Ovary (tissue), 9 donors: ENCODE measurements around the gene LTBP2. TPM values are rescaled to one million over a fixed set of nuclear protein-coding genes. Genes with fewer than 3 reads are reported as not detected.
A peak's percentile ranks its signal among the peaks of the same experiment; 100 is the strongest.

Experiments
- DNase-seq, 5 donors: peaks; one replicate each; pipeline ENCODE4 v3.0.0-alpha.2; 2019 to 2020
- H3K27ac ChIP-seq, 2 donors: fragments of 200-600 bp; one replicate each; pipeline versions ENCODE4 v1.5.1 to v1.8.0; 2019 to 2022
- H3K27me3 ChIP-seq: fragments of 200-600 bp; one replicate; pipeline ENCODE4 v1.8.0; 2022
- H3K36me3 ChIP-seq: fragments of 200-600 bp; sonication (generic); one replicate; pipeline ENCODE4 v1.5.1; 2019
- H3K4me1 ChIP-seq: one replicate; pipeline ENCODE4 v1.8.1; 2013; ENCODE audit warnings: mild to moderate bottlenecking, moderate library complexity; ENCODE audit not compliant: insufficient read depth
- H3K4me3 ChIP-seq: fragments of 200-600 bp; sonication (generic); one replicate; pipeline ENCODE4 v1.5.1; 2017
- H3K9me3 ChIP-seq, 2 donors: fragments of 200-600 bp in 1 of 2; sonication (generic) in 1 of 2; one replicate each; pipeline versions ENCODE4 v1.5.1 to v1.8.1; 2013 to 2019; ENCODE audit warnings: mild to moderate bottlenecking in 1 of 2, moderate library complexity in 1 of 2
- CTCF ChIP-seq, 3 donors: fragments of 450-650 bp in 2 of 3; fragments of 200-600 bp in 1 of 3; IDR thresholded peaks; one replicate each; pipeline versions ENCODE4 v1.5.1 to v1.8.0; 2016 to 2022; ENCODE audit warnings: antibody characterized with exemption in 3 of 3, mild to moderate bottlenecking in 1 of 3
- EP300 ChIP-seq: sonication (generic); formaldehyde crosslinking; IDR thresholded peaks from one replicate; pipeline ENCODE4 v1.6.1; 2017; ENCODE audit warnings: antibody characterized with exemption
- POLR2A ChIP-seq: fragments of 450-650 bp; IDR thresholded peaks from one replicate; pipeline ENCODE4 v1.6.1; 2017; ENCODE audit warnings: antibody characterized with exemption, mild to moderate bottlenecking, moderate library complexity
- WGBS, 3 donors: extraction: QIAGEN DNeasy Blood & Tissue Kit in 1 of 3; methylation state at CpG; one replicate each; pipeline versions ENCODE4 v1.1.5 to v1.1.7; 2013 to 2017; 5-methylcytosine and 5-hydroxymethylcytosine counted together
- intact Hi-C, 4 donors: fragments of 100-400 bp; cut with DNase I; formaldehyde crosslinking; loops; one replicate each; pipeline versions ENCODE4 v1.11.0 to v1.15.1; 2022 to 2023
- polyA plus RNA-seq, 2 donors: library from polyadenylated mRNA; stranded (reverse); fragments of 200-250 nt in 1 of 2; fragments of 350-450 nt in 1 of 2; fragmentation: Illumina TruSeq in 1 of 2; extraction: RNeasy Lipid Tissue Mini Kit (QIAGEN cat#74804) in 1 of 2; gene quantifications; one replicate each; pipeline ENCODE4 v1.2.3, GENCODE V29; 2013 to 2014
- total RNA-seq, 7 donors: library from RNA; depleted of rRNA in 2 of 7; stranded (reverse); fragments of >200 nt in 2 of 7; fragmentation: NEBNext Ultra II Directional in 3 of 7; extraction: Animal tissue kit (Norgen Biotek cat#: 25700) in 3 of 7; gene quantifications; one replicate each; pipeline versions ENCODE4 v1.1.0 to v1.2.4, GENCODE V29; 2016 to 2023
- donor health status: DM: no; HTN: no; CAD: no; lungs with moderate emphysema.
- donor health status: DM: no; HTN: no; CAD: no.
- donor health status: Bipolar disorder and iron deficiency.
- donor health status: DM: yes; HTN: yes; CAD: no.
- donor health status: DM: no; HTN: no; CAD: no.
- donor health status: DM: yes; HTN: yes; CAD: no.

The LTBP2 gene
- total and polyA plus RNA-seq, 9 donors: 31.4 to 85.0 (median 60.0) TPM

- no peak for DNase-seq
- intact Hi-C loops: loop anchor here in 2 of 4 donors (5.0 to 10.0 kb wide), 2 partner anchors 108 to 210 kb away; partner anchors contain the start of genes LTBP2 (in 2 of the 2), AREL1 (in 1 of the 2) and FCF1 (in 1 of the 2)
These were observed 107.6 kb downstream of the LTBP2 start for GRCh38 chr14:74504412-74504811.

GRCh38 chr14:74503938-74504335, 108.1 kb downstream of the LTBP2 start:
- Histone ChIP-seq H3K4me1 (peaks cover 3% of the 10 kb centered on the region), H3K9me3 (no peaks in the 10 kb centered on the region), H3K27me3 (no peaks in the 10 kb centered on the region), H3K36me3 (no peaks in the 10 kb centered on the region), H3K27ac (no peak overlapping the region), H3K4me3 (no peak overlapping the region)
- DNase-seq: no peak
- intact Hi-C loops: loop anchor here in 3 of 4 donors (2.0 to 10.0 kb wide), 3 partner anchors 101 to 211 kb away; partner anchors contain the start of genes LTBP2 (in 2 of the 3), AREL1 (in 1 of the 3) and FCF1 (in 1 of the 3)
- WGBS, 3 donors: 89 to 93% (median 91%) methylated on average over 12 of the region's 12 CpGs
- no peak for TF ChIP-seq POLR2A
- TF ChIP-seq EP300: no peak
- TF ChIP-seq CTCF (IDR thresholded peaks at IDR 0.05): no peak

More at GRCh38 chr14:74504412-74504811, 107.6 kb downstream of the LTBP2 start:
- Histone ChIP-seq H3K4me1 (peaks cover 3% of the 10 kb centered on the region), H3K9me3 (no peaks in the 10 kb centered on the region), H3K36me3 (no peaks in the 10 kb centered on the region), H3K4me3 (no peak overlapping the region), H3K27me3 (no peaks in the 10 kb centered on the region), H3K27ac (no peak overlapping the region)
- no peak for TF ChIP-seq POLR2A
- TF ChIP-seq CTCF (IDR thresholded peaks at IDR 0.05): no peak
- no peak for TF ChIP-seq EP300
- WGBS, 3 donors: 85 to 92% (median 91%) methylated on average over 4 of the region's 4 CpGs

GRCh38 chr14:74503291-74503937, 108.6 kb downstream of the LTBP2 start:
- intact Hi-C loops: loop anchor here in 3 of 4 donors (2.0 to 10.0 kb wide), 3 partner anchors 101 to 211 kb away; partner anchors contain the start of genes LTBP2 (in 2 of the 3), AREL1 (in 1 of the 3) and FCF1 (in 1 of the 3)
- peaks cover 3% of the 10 kb centered on the region for H3K4me1 ChIP-seq
- TF ChIP-seq POLR2A: no peak
- no peak overlapping the region for H3K27ac ChIP-seq
- H3K36me3 ChIP-seq: no peaks in the 10 kb centered on the region
- 84 to 87% (median 87%) methylated on average over 14 of the region's 14 CpGs for WGBS, 3 donors
- no peaks in the 10 kb centered on the region for H3K27me3 ChIP-seq
- DNase-seq: peak in 2 of 5 donors; percentile 36 to 44
- H3K4me3 ChIP-seq: no peak overlapping the region
- H3K9me3 ChIP-seq: no peaks in the 10 kb centered on the region

GRCh38 chr14:74502236-74503019, 109.6 kb downstream of the LTBP2 start:
- Histone ChIP-seq H3K36me3 (no peaks in the 10 kb centered on the region), H3K9me3 (no peaks in the 10 kb centered on the region), H3K4me3 (no peak overlapping the region), H3K4me1 (peaks cover 3% of the 10 kb centered on the region), H3K27me3 (no peaks in the 10 kb centered on the region), H3K27ac (peak overlapping the region in 1 of 2 donors; percentile 37)
- intact Hi-C loops: loop anchor here in 3 of 4 donors (2.0 to 10.0 kb wide), 3 partner anchors 102 to 212 kb away; partner anchors contain the start of genes LTBP2 (in 2 of the 3), AREL1 (in 1 of the 3) and FCF1 (in 1 of the 3)
- DNase-seq: peak in 3 of 5 donors; percentile 32 to 54 (median 44)
- WGBS, 3 donors: 77 to 81% (median 79%) methylated on average over 21 of the region's 21 CpGs
- peak in 2 of 3 donors; percentile 40 to 49 for TF ChIP-seq CTCF (IDR thresholded peaks at IDR 0.05)
- no peak for TF ChIP-seq POLR2A
